Measurements from ENCODE around the gene PON2. TPM values are rescaled to one million over a fixed set of nuclear protein-coding genes. Genes with fewer than 3 reads are reported as not detected.

Gene PON2
- polyA plus RNA-seq, 1 donor from 2014 or later = 23.1 TPM

DNA sequence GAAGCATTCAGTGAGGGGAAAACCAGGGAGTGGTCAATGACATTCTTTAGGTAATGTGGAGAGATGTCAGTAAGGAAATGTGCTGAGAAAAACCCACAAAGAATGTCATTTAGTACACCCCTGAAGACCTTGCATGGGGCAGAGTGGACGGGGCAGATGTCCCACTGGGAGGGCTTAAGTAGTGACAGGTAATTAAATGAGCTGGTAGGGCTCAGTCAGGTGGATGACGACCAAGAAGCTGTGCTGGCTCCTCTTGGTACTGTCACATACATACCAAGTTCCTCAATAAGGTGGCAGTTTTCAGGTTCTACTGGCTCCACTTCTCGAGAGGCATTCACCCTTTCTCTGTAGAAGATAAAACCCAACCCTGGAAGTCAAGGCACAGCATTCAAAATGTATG is 40.5 kb downstream of the PON2 start:
- H3K9ac ChIP-seq (ENCODE audit: low read length) = no peak overlapping the region
- H3K4me2 ChIP-seq (ENCODE audit: low read length) = no peak overlapping the region
- TF ChIP-seq POLR2AphosphoS5 (IDR thresholded peaks at IDR 0.05) (no peak), MXI1 (conservative IDR thresholded peaks at IDR 0.05; ENCODE audit: poor library complexity, severe bottlenecking) (no peak), RAD21 (conservative IDR thresholded peaks at IDR 0.05) (no peak), EZH2 (IDR thresholded peaks at IDR 0.05; ENCODE audit: borderline replicate concordance, insufficient read depth, low read length, poor library complexity, severe bottlenecking) (no peak), EP300 (conservative IDR thresholded peaks at IDR 0.05; ENCODE audit: poor library complexity, severe bottlenecking) (no peak), TAF1 (IDR thresholded peaks at IDR 0.05; ENCODE audit: low read depth) (no peak), SMC3 (conservative IDR thresholded peaks at IDR 0.05; ENCODE audit: poor library complexity) (no peak)
- TF ChIP-seq, protein P1, sequence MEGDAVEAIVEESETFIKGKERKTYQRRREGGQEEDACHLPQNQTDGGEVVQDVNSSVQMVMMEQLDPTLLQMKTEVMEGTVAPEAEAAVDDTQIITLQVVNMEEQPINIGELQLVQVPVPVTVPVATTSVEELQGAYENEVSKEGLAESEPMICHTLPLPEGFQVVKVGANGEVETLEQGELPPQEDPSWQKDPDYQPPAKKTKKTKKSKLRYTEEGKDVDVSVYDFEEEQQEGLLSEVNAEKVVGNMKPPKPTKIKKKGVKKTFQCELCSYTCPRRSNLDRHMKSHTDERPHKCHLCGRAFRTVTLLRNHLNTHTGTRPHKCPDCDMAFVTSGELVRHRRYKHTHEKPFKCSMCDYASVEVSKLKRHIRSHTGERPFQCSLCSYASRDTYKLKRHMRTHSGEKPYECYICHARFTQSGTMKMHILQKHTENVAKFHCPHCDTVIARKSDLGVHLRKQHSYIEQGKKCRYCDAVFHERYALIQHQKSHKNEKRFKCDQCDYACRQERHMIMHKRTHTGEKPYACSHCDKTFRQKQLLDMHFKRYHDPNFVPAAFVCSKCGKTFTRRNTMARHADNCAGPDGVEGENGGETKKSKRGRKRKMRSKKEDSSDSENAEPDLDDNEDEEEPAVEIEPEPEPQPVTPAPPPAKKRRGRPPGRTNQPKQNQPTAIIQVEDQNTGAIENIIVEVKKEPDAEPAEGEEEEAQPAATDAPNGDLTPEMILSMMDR (IDR thresholded peaks at IDR 0.05; ENCODE audit: poor library complexity, severe bottlenecking) = no peak
- TF ChIP-seq, protein P2, sequence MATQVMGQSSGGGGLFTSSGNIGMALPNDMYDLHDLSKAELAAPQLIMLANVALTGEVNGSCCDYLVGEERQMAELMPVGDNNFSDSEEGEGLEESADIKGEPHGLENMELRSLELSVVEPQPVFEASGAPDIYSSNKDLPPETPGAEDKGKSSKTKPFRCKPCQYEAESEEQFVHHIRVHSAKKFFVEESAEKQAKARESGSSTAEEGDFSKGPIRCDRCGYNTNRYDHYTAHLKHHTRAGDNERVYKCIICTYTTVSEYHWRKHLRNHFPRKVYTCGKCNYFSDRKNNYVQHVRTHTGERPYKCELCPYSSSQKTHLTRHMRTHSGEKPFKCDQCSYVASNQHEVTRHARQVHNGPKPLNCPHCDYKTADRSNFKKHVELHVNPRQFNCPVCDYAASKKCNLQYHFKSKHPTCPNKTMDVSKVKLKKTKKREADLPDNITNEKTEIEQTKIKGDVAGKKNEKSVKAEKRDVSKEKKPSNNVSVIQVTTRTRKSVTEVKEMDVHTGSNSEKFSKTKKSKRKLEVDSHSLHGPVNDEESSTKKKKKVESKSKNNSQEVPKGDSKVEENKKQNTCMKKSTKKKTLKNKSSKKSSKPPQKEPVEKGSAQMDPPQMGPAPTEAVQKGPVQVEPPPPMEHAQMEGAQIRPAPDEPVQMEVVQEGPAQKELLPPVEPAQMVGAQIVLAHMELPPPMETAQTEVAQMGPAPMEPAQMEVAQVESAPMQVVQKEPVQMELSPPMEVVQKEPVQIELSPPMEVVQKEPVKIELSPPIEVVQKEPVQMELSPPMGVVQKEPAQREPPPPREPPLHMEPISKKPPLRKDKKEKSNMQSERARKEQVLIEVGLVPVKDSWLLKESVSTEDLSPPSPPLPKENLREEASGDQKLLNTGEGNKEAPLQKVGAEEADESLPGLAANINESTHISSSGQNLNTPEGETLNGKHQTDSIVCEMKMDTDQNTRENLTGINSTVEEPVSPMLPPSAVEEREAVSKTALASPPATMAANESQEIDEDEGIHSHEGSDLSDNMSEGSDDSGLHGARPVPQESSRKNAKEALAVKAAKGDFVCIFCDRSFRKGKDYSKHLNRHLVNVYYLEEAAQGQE (IDR thresholded peaks at IDR 0.05; ENCODE audit: borderline replicate concordance) = no peak
- no peak overlapping the region for H3K4me3 ChIP-seq (ENCODE audit: low read length)
- H3K27ac ChIP-seq (ENCODE audit: low read length) = no peak overlapping the region
- H3F3A ChIP-seq (ENCODE audit: insufficient read depth, low read length, poor library complexity, severe bottlenecking) = no peaks in the 10 kb centered on the region
- H3K27me3 ChIP-seq (ENCODE audit: insufficient read depth, low read depth, low read length) = no peaks in the 10 kb centered on the region
- no peaks in the 10 kb centered on the region for H3K79me2 ChIP-seq (replicated peaks; ENCODE audit: insufficient read depth, low read length)
- no peaks in the 10 kb centered on the region for H3K36me3 ChIP-seq (ENCODE audit: insufficient read depth, low read length)
- no peaks in the 10 kb centered on the region for H3K9me3 ChIP-seq (ENCODE audit: low read length)
- no peak overlapping the region for H2AFZ ChIP-seq (ENCODE audit: low read depth, low read length)
- H3K9me2 ChIP-seq (ENCODE audit: insufficient read depth, low read length) = no peaks in the 10 kb centered on the region
- H4K20me1 ChIP-seq (ENCODE audit: insufficient read depth) = no peaks in the 10 kb centered on the region

DNA sequence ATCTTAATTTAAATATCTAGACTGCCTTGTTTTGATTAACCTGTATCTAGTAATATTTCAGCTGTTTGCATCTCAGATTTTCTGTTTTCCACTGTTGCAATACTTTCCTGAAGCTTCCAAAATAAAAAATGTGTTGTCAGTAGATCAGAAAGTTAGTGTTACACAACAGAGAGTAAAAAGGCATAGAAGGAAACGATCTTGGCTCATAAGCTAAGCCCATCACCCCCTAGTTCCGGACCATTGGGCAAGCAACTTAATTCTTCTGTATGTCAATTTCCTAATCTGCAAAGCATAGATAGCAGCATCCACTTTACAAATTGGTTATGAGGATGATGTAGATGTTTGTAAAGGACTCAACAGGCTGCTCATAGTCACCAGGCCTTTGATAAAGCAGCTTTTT is 43.1 kb downstream of the PON2 start:
- TF ChIP-seq, protein P2 (IDR thresholded peaks at IDR 0.05; ENCODE audit: borderline replicate concordance) = no peak
- no peak for TF ChIP-seq SMC3 (conservative IDR thresholded peaks at IDR 0.05; ENCODE audit: poor library complexity)
- TF ChIP-seq TAF1 (IDR thresholded peaks at IDR 0.05; ENCODE audit: low read depth) = no peak
- TF ChIP-seq MXI1 (conservative IDR thresholded peaks at IDR 0.05; ENCODE audit: poor library complexity, severe bottlenecking) = no peak
- no peak for TF ChIP-seq RAD21 (conservative IDR thresholded peaks at IDR 0.05)
- no peak for TF ChIP-seq EP300 (conservative IDR thresholded peaks at IDR 0.05; ENCODE audit: poor library complexity, severe bottlenecking)
- TF ChIP-seq POLR2AphosphoS5 (IDR thresholded peaks at IDR 0.05) = no peak
- TF ChIP-seq EZH2 (IDR thresholded peaks at IDR 0.05; ENCODE audit: borderline replicate concordance, insufficient read depth, low read length, poor library complexity, severe bottlenecking) = no peak
- TF ChIP-seq, protein P1 (IDR thresholded peaks at IDR 0.05; ENCODE audit: poor library complexity, severe bottlenecking) = no peak
- no peaks in the 10 kb centered on the region for H3K9me2 ChIP-seq (ENCODE audit: insufficient read depth, low read length)
- no peaks in the 10 kb centered on the region for H3K9me3 ChIP-seq (ENCODE audit: low read length)
- no peaks in the 10 kb centered on the region for H3K36me3 ChIP-seq (ENCODE audit: insufficient read depth, low read length)
- H4K20me1 ChIP-seq (ENCODE audit: insufficient read depth) = no peaks in the 10 kb centered on the region
- H3K27ac ChIP-seq (ENCODE audit: low read length) = no peak overlapping the region
- no peaks in the 10 kb centered on the region for H3K79me2 ChIP-seq (replicated peaks; ENCODE audit: insufficient read depth, low read length)
- H3K4me2 ChIP-seq (ENCODE audit: low read length) = no peak overlapping the region
- H3F3A ChIP-seq (ENCODE audit: insufficient read depth, low read length, poor library complexity, severe bottlenecking) = no peaks in the 10 kb centered on the region
- no peak overlapping the region for H2AFZ ChIP-seq (ENCODE audit: low read depth, low read length)
- no peaks in the 10 kb centered on the region for H3K27me3 ChIP-seq (ENCODE audit: insufficient read depth, low read depth, low read length)
- H3K4me3 ChIP-seq (ENCODE audit: low read length) = no peak overlapping the region
- no peak overlapping the region for H3K9ac ChIP-seq (ENCODE audit: low read length)
